Measurements from ENCODE around the gene R3HDML. TPM values are rescaled to one million over a fixed set of nuclear protein-coding genes. Genes with fewer than 3 reads are reported as not detected.
A peak's percentile ranks its signal among the peaks of the same experiment; 100 is the strongest.

Gene R3HDML
- total and polyA plus RNA-seq, 2 of the 13 experiments (the other 11 are each of a cell fraction or from before 2014, with no cell fraction given) = not detected

- TF ChIP-seq ZXDC (CRISPR knock-in tag; IDR thresholded peaks at IDR 0.05) (no peak), ZBTB21 (CRISPR knock-in tag; IDR thresholded peaks at IDR 0.05) (peak; percentile 43), ZNF572 (CRISPR knock-in tag; IDR thresholded peaks at IDR 0.05) (no peak), EED (CRISPR knock-in tag; IDR thresholded peaks at IDR 0.05) (peak; percentile 92), ERF (CRISPR knock-in tag; IDR thresholded peaks at IDR 0.05) (peak; percentile 82; the same call in 1 of the 2 replicates), TIGD3 (CRISPR knock-in tag; IDR thresholded peaks at IDR 0.05; ENCODE audit: borderline replicate concordance) (no peak), RCOR2 (CRISPR knock-in tag; IDR thresholded peaks at IDR 0.05) (no peak), ZNF513 (CRISPR knock-in tag; conservative IDR thresholded peaks at IDR 0.05) (0 out of 2 replicates have a peak, but pooled peaks have one; percentile 71), POLR2AphosphoS2 (IDR thresholded peaks at IDR 0.05; ENCODE audit: low read depth, low read length) (no peak; the same call in 1 of the 2 replicates), ZHX1 (CRISPR knock-in tag; IDR thresholded peaks at IDR 0.05; ENCODE audit: low read depth) (peak; percentile 87; the same call in 1 of the 2 replicates), HNF4A (CRISPR knock-in tag; IDR thresholded peaks at IDR 0.05) (peak; percentile 46; the same call in 1 of the 2 replicates), NR3C1 (CRISPR knock-in tag; IDR thresholded peaks at IDR 0.05) (peak; percentile 18; the same call in 1 of the 2 replicates), CHD2 (IDR thresholded peaks at IDR 0.05; ENCODE audit: low read depth, low read length) (no peak), IRF2 (CRISPR knock-in tag; IDR thresholded peaks at IDR 0.05) (peak; percentile 76; the same call in 1 of the 2 replicates), DNMT1 (CRISPR knock-in tag; IDR thresholded peaks at IDR 0.05) (0 out of 2 replicates have a peak, but pooled peaks have one; percentile 9), ARID2 (CRISPR knock-in tag; IDR thresholded peaks at IDR 0.05; ENCODE audit: borderline replicate concordance) (no peak), NR2C2 (CRISPR knock-in tag; IDR thresholded peaks at IDR 0.05; ENCODE audit: borderline replicate concordance) (peak; percentile 67), ZBTB8A (CRISPR knock-in tag; IDR thresholded peaks at IDR 0.05; ENCODE audit: borderline replicate concordance, low read depth) (peak; percentile 84; the same call in 1 of the 2 replicates)
Observed at GRCh38 chr20:44355498-44356352, 18.9 kb downstream of the R3HDML start, which contains the start of gene HNF4A (continued).

Data from HepG2 (cell line).